Stimulated activated CD4-positive, alpha-beta T cell treated with anti-CD3 and anti-CD28 coated beads, Interleukin-1b, Interleukin-23, amount 100 ng/mL, for 24 hours (primary cell): ENCODE measurements around the gene SAMD10.
"Not testable (repeated sequence)": the region's sequence is repeated elsewhere in the genome, so short reads cannot be mapped to it uniquely, and the experiment has no call there.

Experiments
- DNase-seq, 4 experiments: peaks; one replicate each; pipeline ENCODE4 v3.0.0-alpha.2; 2020; ENCODE audit warnings: low read depth in 4 of 4, low spot score in 1 of 4

The SAMD10 gene

DNA sequence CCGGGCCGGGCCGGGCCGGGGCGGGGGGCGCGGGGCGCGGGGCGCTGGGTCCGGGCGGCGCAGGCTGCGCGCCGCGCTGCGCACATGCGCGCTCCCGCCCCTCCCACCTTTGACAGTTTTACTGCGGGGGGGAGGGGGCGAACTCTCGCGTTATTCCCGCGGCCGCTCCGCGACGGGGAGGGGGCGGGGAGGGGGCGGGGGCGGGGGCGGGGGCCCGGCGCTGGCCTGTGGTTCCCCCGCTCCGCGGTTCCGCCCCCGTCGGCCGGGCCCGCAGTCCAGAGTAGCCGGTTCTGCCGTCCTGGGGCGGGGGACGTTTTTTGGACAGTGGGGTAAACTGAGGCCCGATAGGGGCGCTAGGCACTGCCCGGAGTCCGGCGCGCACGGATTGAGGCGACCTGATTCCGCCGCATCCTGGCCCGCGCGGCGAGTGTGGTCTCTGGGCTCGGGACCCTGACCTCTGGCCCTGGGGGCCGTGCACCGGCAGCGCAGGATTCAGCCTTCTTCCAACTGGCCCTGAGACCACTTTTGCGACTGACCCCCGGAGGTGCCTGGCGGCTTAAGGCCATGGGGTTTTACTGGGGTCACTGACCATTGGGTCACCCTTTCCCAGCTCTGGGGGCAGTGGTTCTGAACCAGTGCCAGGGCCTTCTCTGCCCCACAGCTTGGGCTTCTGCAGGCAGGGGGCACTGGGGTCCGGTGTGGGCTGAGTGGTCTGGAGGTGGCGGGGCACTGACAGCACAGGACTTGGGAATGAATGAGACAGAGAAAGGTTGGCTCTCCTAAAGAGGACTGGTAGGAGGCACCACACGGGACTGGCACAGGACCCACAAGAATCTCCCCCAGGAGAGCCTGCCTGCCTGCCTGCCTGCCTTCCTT is 9.4 kb downstream of the SAMD10 start, which contains the start of gene ZNF512B:
TSS of gene ZNF512B (minus strand) at position 93 of the 876 bp plus-strand sequence. CDS start 1,980 bp downstream, outside the sequence.
- peak in 2 of 4 experiments; percentile 57 to 62 for DNase-seq

DNA sequence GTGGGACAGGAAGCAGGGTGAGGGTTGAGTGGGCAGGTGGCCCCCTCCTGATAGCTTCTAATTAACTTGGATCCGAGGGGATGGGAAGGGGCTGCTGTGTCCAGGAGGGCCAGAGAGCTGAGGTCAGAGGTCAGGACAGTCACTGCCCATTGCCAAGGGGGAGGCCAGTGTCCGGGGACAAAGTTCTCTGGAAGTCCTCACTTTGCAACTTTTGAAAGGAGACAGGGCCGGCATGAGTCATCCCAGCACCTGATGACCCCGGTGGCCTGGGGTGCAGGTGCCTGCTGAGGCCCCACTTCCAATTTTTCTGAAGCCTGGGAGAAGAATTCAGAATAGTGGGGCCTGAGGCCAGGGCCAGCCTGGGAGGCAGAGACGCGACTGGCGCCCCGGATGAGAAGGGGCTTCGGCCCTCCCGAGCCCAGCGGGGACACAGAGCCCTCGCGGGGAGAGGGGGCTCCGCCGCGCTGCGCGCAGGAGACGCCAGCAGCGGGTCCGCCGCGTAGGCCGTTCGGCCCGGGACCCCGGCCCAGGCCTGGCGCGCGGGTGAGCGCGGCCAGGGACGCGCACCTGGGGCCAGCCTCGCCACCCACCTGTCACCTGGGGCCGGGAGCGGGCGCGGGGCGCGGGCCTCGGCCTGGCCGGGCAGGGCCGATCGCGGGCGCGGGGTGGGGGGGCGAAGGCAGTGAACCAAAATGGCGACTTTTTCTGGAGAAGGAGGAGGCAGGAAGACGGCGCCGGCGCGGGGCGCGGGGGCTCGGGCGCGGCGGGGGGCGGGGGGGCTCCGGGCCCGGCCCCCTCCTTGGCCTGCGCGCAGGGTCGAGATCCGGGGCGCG is 10.3 kb downstream of the SAMD10 start:
- DNase-seq = no peak

DNA sequence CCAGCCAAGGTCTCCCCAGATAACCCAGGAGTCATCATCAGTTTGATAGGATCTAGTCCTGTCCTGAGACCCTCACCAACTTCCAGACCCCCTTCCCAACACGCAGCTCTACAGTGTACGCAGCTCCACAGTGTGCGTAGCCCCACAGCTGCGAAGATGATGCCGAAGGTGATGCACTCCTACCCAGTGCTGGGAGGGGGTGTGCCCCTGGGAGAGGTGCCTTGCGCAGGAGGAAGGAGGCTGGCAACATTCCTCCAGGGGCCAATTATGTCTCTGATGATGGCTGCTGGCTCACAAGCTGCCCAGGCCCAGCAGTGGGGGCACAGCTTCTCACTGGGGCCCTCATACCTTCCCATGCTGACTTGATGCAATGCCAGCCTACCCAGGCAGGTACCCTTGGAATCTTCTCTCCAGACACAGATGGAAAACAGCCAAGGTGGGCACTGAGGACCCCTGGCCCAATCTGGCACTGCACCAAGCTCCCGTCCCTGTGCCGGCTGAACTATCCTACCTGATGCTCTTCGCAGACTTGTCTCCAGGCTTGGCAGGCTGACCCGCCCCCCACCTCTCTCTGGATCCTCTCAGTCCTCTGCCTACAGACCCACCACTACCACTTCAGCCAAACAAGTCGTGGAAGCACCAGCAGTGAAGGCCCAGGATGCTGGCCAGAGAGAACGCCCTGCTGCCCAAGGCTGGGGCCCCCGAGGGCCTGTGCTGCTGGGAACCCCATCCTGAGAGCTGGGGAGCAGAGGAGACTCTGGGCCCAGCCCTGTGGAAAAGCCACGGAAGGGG is 11.1 kb downstream of the SAMD10 start:
- no peak for DNase-seq

DNA sequence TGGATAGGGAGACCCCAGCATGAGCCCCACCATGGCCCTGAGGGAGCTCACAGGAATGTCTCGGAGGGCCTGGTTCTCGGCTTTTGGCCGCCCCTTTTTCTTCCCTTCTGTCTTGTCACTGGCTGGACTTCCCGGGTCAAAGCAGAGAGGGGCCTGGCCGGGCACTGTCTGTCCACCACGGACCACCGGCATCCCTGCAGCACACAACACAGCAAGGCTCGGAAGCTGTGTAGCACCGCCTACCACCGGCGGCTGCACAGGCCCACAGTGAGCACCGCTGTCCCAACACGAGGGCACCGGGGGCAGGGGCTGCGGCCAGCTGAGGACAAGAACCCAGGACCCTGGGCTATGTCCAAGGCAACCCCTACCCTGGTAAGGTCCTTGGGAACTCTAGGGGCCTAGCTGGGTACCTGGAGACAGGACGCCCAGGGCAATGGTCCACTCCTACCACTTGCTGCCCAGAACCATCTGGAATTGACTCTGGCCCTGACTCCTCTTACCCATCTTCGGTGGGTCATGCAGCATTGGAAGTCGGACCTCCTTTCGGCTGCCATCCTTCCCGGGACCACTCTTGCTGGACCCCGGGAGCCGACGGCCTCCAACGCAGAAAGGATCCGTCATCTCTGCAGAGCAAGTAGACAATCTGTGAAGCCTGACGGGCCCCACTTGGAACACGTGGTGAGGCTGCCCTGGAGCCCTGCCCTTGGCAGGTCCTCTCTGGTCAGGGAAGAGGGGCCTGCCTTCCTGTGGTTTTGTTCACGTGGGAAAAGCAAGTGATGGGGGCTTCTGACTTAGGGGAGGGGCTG is 11.9 kb downstream of the SAMD10 start:
- no peak for DNase-seq

DNA sequence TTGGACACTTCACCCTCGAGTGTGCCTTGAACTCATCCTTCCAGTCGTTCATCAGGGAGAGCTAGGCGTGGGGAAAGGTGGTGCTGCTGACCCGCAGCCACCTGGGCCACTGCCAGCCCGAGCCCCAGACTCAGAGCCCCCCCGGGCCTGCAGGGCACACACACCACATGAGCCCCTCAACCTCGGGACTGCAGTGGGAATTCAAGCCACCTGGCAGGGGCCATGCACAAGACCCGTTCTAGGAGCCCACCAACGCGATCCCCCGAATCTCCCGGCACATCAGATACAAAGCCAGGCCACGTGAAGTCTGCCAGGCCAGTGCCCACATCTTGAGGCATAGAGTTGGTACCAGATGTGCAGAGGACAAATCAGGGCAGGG is 12.5 kb downstream of the SAMD10 start:
- no peak for DNase-seq

DNA sequence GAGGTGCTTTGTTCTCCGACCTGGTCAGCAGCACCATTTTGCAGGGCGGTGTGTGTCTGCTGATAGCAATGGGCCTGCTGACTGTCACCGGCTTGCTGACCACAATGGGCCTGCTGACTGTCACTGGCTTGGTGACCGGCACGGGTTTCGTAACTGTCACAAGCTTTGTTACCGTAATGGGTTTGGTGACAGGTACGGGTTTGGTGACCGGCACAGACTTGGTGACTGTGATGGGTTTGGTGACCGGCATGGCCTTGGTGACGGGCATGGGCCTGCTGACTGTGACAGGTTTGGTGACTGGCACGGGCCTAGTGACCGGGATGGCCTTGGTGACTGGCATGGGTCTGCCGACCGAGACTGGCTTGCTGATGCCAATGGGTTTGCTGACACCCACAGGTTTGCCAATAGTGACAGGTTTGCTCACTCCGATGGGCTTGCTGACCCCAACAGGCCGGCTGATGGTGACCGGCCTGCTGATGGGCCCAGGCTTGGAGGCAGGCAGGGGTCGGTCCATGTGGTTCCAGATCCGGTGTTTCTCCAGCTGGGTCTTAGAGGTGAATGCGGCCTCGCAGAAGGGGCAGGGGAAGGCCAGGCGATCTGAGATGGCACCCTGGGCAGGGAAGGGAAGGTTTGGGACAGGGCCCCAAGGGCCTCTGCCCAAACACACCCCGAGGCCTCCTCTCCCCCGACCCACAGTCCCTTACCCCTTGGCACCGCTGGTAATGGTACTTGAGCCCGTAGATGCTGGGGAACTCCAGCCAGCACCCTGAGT is 13.1 kb downstream of the SAMD10 start:
- no peak for DNase-seq

DNA sequence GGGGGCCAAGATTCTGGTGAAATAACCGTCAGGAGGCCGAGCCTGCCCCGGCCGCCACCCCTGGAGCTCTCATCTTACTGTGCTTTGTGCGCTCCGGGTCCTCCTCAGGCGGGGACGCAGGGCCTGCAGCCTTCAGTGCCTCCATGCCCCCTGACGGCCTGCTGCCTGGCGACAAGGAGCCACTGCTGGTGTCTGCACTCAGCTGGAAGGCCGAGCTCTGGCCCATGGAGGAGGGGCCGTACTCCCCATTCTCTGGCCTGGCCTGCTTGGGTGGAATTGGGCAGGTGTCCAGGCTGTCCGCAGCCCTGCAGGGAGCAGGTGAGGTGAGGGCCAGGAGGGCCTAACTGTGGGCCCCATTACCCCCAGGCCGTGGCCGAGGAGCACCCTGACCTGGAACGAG is 15.0 kb downstream of the SAMD10 start:
- no peak for DNase-seq

DNA sequence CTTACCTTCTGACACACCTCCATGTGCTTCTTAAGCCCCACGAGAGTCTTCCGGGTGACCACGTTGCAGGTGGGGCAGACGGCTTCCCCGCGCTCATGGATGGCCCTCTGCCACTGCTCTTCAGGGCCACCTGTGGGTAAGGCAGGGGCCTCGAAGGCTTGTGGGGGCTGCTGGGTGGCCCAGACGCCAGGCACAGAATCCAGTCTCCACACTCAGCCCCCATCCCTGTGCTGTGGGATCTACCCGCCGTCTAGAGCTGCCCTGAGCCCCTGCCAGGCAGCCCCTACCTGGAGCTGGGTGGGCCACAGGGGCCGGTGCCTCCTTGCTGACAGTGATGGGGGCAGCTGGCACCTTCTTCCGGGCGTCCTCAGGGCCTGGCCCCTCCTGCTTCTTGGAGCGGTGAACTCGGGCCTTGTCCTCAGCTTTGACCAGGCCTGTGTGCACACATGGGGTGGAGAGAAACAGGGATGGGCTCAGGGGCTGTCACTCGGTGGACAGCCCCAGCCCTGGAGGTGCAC is 15.6 kb downstream of the SAMD10 start:
- DNase-seq = no peak

DNA sequence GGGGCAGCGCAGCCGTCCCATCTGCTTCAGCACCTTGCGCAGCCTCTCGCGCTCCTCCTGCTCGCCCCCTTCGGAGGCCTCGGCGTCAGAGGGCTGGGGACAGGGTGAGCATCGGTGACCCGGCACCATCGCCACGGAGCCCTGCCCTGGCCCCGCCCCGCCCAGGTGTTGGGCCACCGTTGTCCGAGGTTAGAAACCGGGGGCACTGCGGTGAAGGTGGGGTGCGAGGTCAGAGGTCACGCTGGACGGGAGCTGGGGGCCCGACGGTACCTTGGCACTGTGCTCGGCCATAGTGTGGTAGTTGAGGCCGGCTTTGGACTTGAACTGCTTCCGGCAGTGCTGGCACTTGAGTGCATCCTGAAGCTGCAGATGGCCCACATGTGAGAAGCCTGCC is 16.1 kb downstream of the SAMD10 start:
- no peak for DNase-seq

DNA sequence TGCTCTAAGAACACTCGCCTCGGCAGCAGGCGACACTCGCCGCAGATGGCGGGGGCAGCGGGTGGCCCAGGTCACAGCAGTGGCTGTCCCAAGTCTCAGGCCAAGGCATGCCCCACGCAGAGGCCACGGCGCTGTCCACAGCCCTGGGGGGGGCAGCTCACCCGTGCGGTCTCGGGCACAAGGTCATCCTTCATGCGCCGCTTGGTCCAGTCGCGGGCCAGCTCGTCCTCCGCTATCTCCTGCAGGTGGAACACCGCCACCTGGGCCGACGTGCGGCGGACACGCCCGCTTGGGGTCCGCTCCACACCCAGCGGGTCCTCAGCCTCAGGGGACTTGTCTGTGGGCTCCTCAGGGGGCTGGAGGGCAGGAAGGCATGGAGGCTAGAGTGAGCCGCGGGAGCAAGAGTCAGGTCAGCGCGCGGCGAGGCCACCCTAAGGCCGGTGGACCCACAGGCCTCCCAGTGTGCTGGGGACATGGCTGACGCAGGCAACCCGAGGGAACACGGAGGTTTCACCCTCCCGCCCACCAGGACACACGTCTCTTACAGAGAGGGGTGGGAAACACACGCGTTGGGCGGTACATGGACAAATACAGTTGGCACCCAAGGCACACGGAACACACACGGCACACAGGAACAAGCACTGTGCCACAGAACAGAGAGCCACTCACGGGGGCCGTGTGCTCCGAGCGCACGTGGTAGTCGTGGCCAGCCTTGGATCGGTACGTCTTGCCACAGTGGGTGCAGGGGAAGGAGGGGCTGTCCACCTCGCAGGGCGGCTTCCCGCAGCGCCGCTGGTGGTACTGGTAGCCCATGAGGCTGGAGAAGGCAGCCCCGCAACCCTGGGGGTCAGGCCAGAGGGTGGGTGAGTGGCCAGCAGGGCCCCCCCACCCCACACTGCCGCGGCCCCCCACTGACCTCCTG is 16.8 kb downstream of the SAMD10 start:
- no peak for DNase-seq

DNA sequence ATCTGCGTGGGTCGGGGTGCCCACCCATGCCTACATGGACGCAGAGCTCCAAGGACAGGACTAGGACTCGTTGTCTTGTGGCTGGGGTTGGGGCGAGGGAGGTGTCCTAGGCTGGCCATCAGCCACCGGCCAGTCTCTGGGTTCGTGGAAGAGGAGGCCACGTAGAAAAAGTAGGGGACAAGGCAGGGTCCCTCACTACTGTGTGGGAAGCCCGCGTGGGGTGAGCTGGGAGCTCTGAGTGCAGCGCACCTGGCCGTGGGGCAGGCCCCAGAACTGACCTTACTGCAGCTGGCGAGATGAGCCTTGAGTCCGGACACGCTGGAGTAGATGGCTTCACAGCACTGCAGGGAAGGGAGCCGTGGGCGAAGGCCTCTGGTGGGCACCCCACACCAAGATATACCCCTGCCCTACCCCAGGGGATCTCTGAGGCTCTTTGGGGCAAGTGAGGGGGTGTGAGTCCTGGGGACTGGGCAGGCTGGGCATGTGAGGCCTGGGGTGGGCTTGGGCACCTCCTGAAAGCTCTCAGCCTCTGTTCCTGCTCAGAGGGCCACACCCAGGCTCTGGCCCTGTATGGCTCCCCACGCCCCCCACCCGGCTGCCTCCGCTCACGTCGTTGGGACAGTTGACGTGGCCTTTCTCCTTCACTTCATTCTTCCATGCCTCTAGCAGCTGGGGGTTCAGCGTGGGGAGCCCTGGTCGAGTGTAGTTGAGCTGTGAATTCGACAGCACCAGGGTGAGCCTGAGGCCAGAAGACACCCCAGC is 17.6 kb downstream of the SAMD10 start:
- DNase-seq = no peak

DNA sequence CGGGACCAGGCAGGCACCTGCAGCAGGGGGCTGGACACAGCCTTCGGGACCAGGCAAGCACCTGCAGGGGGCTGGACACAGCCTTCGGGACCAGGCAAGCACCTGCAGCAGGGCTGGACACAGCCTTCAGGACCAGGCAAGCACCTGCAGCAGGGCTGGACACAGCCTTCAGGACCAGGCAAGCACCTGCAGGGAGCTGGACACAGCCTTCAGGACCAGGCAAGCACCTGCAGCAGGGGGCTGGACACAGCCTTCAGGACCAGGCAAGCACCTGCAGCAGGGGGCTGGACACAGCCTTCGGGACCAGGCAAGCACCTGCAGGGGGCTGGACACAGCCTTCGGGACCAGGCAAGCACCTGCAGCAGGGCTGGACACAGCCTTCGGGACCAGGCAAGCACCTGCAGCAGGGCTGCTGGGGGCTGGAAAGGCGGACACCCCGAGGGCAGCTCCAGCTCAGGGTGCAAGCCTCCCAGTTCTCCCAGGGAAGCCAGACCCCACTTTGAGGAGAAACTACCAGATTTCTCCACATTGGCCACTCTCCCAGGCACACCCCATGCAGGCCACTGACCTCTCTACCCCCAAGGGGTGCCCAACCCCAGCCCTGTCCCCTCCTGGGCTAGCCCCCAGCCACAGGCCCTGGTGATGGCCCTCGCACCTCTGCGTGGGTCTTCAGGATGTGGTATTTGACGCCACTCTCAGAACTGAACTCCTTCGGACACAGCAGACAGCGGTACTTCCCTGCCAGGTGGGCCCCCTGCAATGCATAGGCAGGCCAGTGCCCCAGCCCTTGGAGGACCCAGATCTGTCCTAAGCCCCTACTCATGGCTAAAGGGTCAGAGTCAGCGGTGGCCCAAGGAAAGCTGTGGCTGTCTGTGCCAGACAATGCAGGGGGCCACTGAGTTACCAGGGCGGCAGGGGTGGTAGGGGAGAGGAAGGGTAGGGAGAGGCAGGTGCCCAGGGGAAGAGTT is 18.5 kb downstream of the SAMD10 start:
- not testable (repeated sequence) for DNase-seq

DNA sequence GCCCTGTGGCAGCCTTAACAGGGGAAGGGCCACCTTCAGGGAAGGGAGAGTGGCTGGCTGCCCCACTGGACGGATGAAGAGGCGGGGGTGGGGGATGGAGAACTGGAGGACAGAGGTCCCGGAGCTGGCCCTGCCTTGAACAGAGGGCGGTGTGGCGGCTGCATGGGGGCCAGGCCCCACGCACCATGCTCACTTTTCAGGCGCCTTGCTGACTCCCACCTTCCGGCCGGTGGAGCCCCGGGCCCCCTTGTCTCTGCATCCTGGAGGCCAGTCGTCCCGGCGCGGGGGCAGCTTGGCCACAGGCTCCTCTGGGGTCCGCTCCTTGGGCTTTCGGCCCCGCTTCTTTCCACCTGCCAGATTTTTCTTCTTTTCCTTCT is 19.8 kb downstream of the SAMD10 start:
- DNase-seq = no peak

DNA sequence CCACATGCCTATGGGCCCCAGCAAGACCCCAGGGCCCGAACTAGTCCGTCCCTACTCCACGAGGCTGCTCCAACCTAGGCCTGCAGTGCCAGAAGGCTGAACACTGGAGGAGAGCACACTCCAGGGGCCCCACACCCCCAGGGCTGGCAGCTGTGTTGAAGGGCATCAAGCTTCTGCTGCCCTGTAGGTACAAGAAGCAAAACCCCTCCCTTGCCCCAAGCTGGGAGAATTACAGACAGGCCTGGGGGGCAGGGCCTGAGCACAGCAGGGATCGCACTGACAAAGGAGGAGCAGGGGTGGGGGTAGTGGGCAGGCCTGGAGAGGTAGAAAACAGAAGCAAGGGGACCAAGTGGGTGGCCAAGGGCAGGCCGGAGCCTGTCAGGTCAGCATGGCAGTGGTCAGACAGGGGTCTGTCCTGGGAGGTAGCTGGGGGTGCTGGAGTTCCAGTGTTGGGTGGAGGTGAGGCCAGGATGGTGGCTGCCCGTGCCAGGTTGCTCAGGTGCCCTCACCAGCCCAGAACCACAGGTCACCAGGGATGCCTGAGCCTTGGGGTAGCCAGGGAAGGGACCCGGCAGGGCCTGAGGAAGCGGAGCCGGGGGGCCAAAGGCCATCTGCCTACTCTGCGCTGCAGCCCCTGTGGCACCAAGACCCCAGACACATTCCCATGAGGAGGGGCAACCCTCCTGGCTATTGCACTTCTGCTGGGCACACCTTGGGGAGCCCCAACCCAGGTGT is 20.3 kb downstream of the SAMD10 start:
- no peak for DNase-seq

DNA sequence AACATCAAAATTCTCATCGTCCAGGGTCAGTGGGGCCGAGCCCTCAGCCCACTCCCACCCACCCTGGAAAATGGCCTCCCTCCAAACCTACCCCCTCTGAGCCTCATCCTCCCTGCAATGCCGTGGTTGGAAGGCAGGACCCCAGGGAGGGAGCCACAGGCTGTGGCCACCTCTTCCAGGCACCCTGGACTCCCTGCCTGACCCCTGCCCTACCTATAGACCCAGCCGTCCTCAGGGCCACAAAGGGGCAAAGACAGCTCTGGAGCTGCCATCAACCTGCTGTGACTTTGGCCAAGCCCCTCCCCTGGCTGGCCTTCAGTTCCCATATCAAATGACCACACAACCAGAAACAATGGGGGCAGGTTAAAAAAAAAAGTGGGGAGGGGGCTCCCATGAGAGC is 21.0 kb downstream of the SAMD10 start:
- DNase-seq = no peak
